Measurements from ENCODE around the gene DOK7. TPM values are rescaled to one million over a fixed set of nuclear protein-coding genes. Genes with fewer than 3 reads are reported as not detected.

The DOK7 gene
- total RNA-seq, 4 donors from 2014 or later = 1.7 to 11.2 (median 2.6) TPM

- TF ChIP-seq EP300 (IDR thresholded peaks at IDR 0.05) = no peak
- no peak for TF ChIP-seq CTCF (IDR thresholded peaks at IDR 0.05)
- TF ChIP-seq POLR2AphosphoS5 (IDR thresholded peaks at IDR 0.05) = no peak
- TF ChIP-seq POLR2A (IDR thresholded peaks at IDR 0.05) = no peak
These were observed 58.7 kb downstream of the DOK7 start for GRCh38 chr4:3521621-3522325.

GRCh38 chr4:3522326-3522640 is 59.2 kb downstream of the DOK7 start:
- no peak for DNase-seq (ENCODE audit: low spot score in 2 of 2)
- Histone ChIP-seq H3K36me3 (peaks cover 83% of the 10 kb centered on the region), H3K27ac (no peak overlapping the region), H3K9me3 (no peaks in the 10 kb centered on the region), H3K4me1 (no peaks in the 10 kb centered on the region), H3K4me3 (no peak overlapping the region), H3K27me3 (no peaks in the 10 kb centered on the region)
- no peak for TF ChIP-seq POLR2AphosphoS5 (IDR thresholded peaks at IDR 0.05)
- no peak for TF ChIP-seq POLR2A (IDR thresholded peaks at IDR 0.05)
- no peak for TF ChIP-seq CTCF (IDR thresholded peaks at IDR 0.05)
- TF ChIP-seq EP300 (IDR thresholded peaks at IDR 0.05) = no peak
- 90% methylated on average over 2 of the region's 15 CpGs for WGBS

More at GRCh38 chr4:3521621-3522325, 58.7 kb downstream of the DOK7 start:
- H3K27me3 ChIP-seq = no peaks in the 10 kb centered on the region
- WGBS = 88% methylated on average over 14 of the region's 16 CpGs
- no peaks in the 10 kb centered on the region for H3K9me3 ChIP-seq
- DNase-seq (ENCODE audit: low spot score in 2 of 2) = no peak
- H3K4me3 ChIP-seq = no peak overlapping the region
- no peaks in the 10 kb centered on the region for H3K4me1 ChIP-seq
- H3K36me3 ChIP-seq = peaks cover 86% of the 10 kb centered on the region
- H3K27ac ChIP-seq = no peak overlapping the region

DNA sequence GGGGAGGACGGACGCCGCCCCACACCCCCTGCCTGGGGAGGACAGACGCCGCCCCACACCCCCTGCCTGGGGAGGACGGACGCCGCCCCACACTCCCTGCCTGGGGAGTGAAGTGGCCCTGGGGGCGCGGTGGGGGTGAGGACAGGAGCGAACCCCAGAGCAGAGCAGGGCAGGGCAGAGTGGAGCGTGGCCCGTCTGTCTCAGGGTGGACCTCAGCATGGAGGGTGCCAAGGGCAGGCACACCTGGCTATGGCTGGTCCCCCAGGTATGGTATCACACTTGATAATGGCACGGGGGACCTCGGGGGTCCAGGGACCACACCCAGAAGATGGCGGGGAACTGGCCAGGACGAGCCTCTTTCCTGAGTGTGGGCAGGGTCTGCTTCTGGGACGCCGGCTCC is 59.5 kb downstream of the DOK7 start:
- H3K9me3 ChIP-seq = no peaks in the 10 kb centered on the region
- 91% methylated on average over 7 of the region's 19 CpGs for WGBS
- no peak for DNase-seq (ENCODE audit: low spot score in 2 of 2)
- H3K4me3 ChIP-seq = no peak overlapping the region
- H3K4me1 ChIP-seq = no peaks in the 10 kb centered on the region
- TF ChIP-seq CTCF (IDR thresholded peaks at IDR 0.05) = no peak
- TF ChIP-seq POLR2AphosphoS5 (IDR thresholded peaks at IDR 0.05) = no peak
- no peak for TF ChIP-seq EP300 (IDR thresholded peaks at IDR 0.05)
- no peak for TF ChIP-seq POLR2A (IDR thresholded peaks at IDR 0.05)
- H3K36me3 ChIP-seq = peaks cover 82% of the 10 kb centered on the region
- H3K27me3 ChIP-seq = no peaks in the 10 kb centered on the region
- H3K27ac ChIP-seq = no peak overlapping the region

DNA sequence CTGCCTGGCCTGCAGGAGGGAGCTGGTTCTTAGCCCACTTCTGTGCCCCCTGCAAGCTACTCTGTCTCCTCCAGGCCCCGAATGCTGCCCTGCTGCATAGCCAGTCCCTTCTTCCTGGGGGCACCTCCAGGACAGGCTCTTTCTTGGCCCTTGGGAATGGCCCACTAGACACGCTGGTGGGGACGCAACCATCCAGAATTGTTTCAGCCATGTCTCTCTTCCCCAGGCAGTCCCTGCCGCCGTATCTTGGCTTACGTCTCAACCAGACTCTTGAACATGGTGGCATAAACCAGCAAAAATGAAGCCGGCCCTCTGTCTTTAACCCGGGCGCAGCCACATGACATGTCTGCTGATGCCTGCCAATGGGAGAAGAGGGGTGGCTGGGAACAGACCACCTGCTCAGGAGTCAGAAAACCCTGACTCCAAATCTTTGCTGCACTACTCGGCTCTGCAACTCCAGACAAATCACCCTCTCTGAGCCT is 60.1 kb downstream of the DOK7 start:
- H3K36me3 ChIP-seq = peaks cover 77% of the 10 kb centered on the region
- WGBS = 89% methylated on average over 8 of the region's 10 CpGs
- no peaks in the 10 kb centered on the region for H3K9me3 ChIP-seq
- no peak overlapping the region for H3K4me3 ChIP-seq
- TF ChIP-seq EP300 (IDR thresholded peaks at IDR 0.05) (no peak), CTCF (IDR thresholded peaks at IDR 0.05) (no peak), POLR2AphosphoS5 (IDR thresholded peaks at IDR 0.05) (no peak), POLR2A (IDR thresholded peaks at IDR 0.05) (no peak)
- no peaks in the 10 kb centered on the region for H3K27me3 ChIP-seq
- no peaks in the 10 kb centered on the region for H3K4me1 ChIP-seq
- H3K27ac ChIP-seq = no peak overlapping the region
- no peak for DNase-seq (ENCODE audit: low spot score in 2 of 2)

DNA sequence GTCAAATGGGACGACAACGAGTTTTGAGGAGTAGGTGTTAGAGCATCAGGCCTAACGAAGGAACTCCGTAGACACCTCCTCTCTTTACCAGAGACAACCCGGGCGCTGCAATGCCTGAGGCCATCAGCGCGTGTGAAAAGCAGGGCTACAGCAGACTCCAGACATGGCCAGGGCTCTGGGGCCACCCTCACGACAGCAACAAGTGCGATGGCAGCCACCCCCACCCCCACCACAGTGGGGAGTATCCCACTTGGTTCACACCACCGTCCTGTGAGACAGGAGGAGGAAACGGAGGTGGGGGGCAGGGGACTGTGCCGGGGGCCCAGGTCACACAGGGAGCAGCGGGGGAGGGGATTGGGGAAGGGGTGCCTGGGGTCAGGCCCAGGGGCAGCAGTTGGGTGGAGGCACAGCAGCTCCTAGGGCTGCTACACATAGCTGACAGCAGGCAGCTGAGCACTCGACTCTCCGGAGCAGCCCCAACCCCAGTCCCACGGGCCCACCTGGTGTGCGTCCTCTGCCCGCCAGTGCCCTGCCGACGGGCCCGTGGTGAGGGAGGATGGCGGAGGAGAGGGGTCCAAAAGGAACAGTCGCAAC is 60.6 kb downstream of the DOK7 start:
- Histone ChIP-seq H3K4me3 (no peak overlapping the region), H3K27ac (no peak overlapping the region), H3K4me1 (no peaks in the 10 kb centered on the region), H3K36me3 (peaks cover 71% of the 10 kb centered on the region), H3K27me3 (no peaks in the 10 kb centered on the region), H3K9me3 (no peaks in the 10 kb centered on the region)
- 91% methylated on average over 19 of the region's 24 CpGs for WGBS
- no peak for TF ChIP-seq POLR2AphosphoS5 (IDR thresholded peaks at IDR 0.05)
- no peak for TF ChIP-seq EP300 (IDR thresholded peaks at IDR 0.05)
- TF ChIP-seq CTCF (IDR thresholded peaks at IDR 0.05) = no peak
- no peak for TF ChIP-seq POLR2A (IDR thresholded peaks at IDR 0.05)
- no peak for DNase-seq (ENCODE audit: low spot score in 2 of 2)
